OCI-LY7 (cell line): Measurements from ENCODE around the gene TNP1.

ENCODE experiments used
- CTCF ChIP-seq: fragments of 200-600 bp; sonication (generic); conservative IDR thresholded peaks from 2 replicates; pipeline ENCODE4 v1.5.1; 2014; ENCODE audit warnings: mild to moderate bottlenecking, antibody characterized with exemption, low read length, moderate library complexity, mixed read lengths
- EZH2phosphoT487 ChIP-seq: fragments of 200-600 bp; sonication (generic); IDR thresholded peaks from 2 replicates; pipeline ENCODE4 v1.6.1; 2018; ENCODE audit warnings: low read depth, borderline replicate concordance, mild to moderate bottlenecking, mixed run types, antibody characterized with exemption, low read length, moderate library complexity, mixed read lengths

GRCh38 chr2:216872624-216873023 is 12.8 kb upstream of the TNP1 start:
- TF ChIP-seq CTCF (no peak), EZH2phosphoT487 (no peak)
